NCI-H128 (cell line): ENCODE measurements around the gene PEG3.

Experiments
- DNase-seq: peaks from one replicate; lab custom pipeline; 2025; ENCODE audit not compliant: unreplicated experiment; lab: John Stamatoyannopoulos, UW

The PEG3 gene

GRCh38 chr19:56811480-56811879 lies 29.0 kb downstream of the PEG3 start:
- no peak for DNase-seq

- DNase-seq = no peak
Observed at GRCh38 chr19:56810260-56810659, 30.3 kb downstream of the PEG3 start.

- no peak for DNase-seq
Observed at GRCh38 chr19:56808717-56809392, 31.7 kb downstream of the PEG3 start.

- no peak for DNase-seq
Observed at GRCh38 chr19:56806639-56807038, 33.9 kb downstream of the PEG3 start.
